Skeletal muscle satellite cell (primary cell): ENCODE results near the gene NCAM2.
"Not testable (repeated sequence)": the region's sequence is repeated elsewhere in the genome, so short reads cannot be mapped to it uniquely, and the experiment has no call there.

Experiments used
- H3K27me3 ChIP-seq: 2 replicates; pipeline ENCODE4 v1.7.0; 2013; ENCODE audit warnings: low read length; ENCODE audit not compliant: control insufficient read depth, insufficient read depth
- H3K36me3 ChIP-seq: 2 replicates; pipeline ENCODE4 v1.7.0; 2013; ENCODE audit warnings: mild to moderate bottlenecking, control low read depth, low read length; ENCODE audit not compliant: insufficient read depth
- H3K4me1 ChIP-seq: 2 replicates; pipeline ENCODE4 v1.7.0; 2013; ENCODE audit warnings: low read length; ENCODE audit not compliant: control insufficient read depth, insufficient read depth
- H3K4me2 ChIP-seq: 2 replicates; pipeline ENCODE4 v1.7.0; 2013; ENCODE audit warnings: mild to moderate bottlenecking, low read length
- H3K4me3 ChIP-seq: 2 replicates; pipeline ENCODE4 v1.7.0; 2013; ENCODE audit warnings: low read length
- H3K9ac ChIP-seq: 2 replicates; pipeline ENCODE4 v1.7.0; 2013; ENCODE audit warnings: mild to moderate bottlenecking, low read depth, low read length, moderate library complexity
- H3K9me3 ChIP-seq: replicated peaks from 2 replicates; pipeline ENCODE4 v1.7.0; 2013; ENCODE audit warnings: mild to moderate bottlenecking, control low read depth, low read length

NCAM2 gene

DNA sequence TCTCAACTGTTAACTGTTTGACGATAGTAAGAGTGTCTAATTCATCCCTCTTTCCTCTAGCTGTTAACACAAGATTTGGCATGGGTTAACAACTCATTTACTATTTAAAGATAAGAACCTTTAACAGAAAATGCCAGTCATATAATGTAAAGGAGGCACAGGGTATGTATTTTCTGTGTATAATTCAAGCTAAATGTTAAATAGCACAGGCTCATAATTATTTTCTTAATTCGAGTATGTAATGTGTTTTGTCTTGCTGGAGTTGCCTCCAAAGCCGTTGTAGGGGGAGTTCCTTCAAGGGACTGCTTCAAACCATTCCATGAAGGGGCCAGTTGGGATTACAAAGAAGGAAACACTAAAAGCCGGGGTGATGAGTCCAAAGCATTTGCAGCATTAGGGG, 111.5 kb downstream of the NCAM2 start:
- Histone ChIP-seq H3K36me3 (no peaks in the 10 kb centered on the region), H3K27me3 (no peaks in the 10 kb centered on the region), H3K4me3 (no peak overlapping the region), H3K4me1 (no peaks in the 10 kb centered on the region), H3K4me2 (no peak overlapping the region), H3K9me3 (no peaks in the 10 kb centered on the region), H3K9ac (no peak overlapping the region)

DNA sequence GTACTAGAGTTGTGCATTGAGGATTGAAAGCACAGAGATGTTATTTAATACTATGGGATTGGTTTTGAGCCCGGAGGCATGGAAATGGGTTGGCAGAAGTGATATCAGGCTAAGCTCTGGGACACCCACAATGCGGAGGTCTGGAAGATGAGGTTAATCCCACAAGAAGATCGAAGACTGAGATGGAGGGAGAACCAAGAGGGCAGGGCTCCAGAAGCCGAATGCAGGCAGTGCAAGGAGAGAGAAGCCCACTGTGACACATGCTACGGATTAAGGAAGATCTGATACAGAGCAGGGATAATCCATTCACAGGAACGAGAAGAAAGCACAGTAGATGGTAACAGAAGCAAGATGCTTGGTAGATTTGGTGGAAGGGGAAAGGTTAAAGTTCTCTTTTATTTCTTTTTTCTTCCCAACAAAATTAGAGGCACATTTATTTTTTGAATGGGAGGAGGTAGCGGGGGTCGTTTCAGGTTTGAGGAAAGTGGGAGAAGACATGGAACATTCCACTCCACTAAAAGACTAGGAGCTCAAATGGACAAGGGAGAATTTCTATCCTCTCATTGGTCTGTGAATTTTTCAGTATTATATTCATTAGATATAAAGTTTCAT, 113.2 kb downstream of the NCAM2 start:
- H3K36me3 ChIP-seq, result no peaks in the 10 kb centered on the region
- no peaks in the 10 kb centered on the region for H3K9me3 ChIP-seq
- H3K9ac ChIP-seq, result no peak overlapping the region
- H3K4me1 ChIP-seq, result no peaks in the 10 kb centered on the region
- no peak overlapping the region for H3K4me3 ChIP-seq
- no peaks in the 10 kb centered on the region for H3K27me3 ChIP-seq
- no peak overlapping the region for H3K4me2 ChIP-seq

DNA sequence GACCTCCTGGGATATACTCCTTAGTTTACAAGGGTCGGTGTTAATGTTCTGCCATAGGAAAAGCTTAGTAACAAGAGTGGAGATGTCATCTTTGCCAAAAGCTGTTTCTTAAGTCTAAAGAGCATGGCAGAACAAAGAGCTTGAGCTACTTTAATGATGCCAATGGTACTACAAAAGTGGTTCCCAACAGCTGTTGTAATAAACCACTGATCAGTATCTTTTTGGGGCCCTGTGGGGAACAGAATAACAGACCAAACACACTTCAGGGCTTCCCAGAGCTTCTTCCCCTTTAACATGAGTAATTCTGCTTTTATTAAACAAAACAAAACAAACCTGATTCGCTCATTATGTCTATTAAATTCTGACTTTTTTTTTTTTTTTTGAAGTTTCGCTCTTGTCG, 116.3 kb downstream of the NCAM2 start:
- H3K4me1 ChIP-seq, result no peaks in the 10 kb centered on the region
- no peak overlapping the region for H3K4me3 ChIP-seq
- H3K9me3 ChIP-seq, result no peaks in the 10 kb centered on the region
- H3K4me2 ChIP-seq, result no peak overlapping the region
- H3K27me3 ChIP-seq, result no peaks in the 10 kb centered on the region
- H3K36me3 ChIP-seq, result no peaks in the 10 kb centered on the region
- H3K9ac ChIP-seq, result no peak overlapping the region

DNA sequence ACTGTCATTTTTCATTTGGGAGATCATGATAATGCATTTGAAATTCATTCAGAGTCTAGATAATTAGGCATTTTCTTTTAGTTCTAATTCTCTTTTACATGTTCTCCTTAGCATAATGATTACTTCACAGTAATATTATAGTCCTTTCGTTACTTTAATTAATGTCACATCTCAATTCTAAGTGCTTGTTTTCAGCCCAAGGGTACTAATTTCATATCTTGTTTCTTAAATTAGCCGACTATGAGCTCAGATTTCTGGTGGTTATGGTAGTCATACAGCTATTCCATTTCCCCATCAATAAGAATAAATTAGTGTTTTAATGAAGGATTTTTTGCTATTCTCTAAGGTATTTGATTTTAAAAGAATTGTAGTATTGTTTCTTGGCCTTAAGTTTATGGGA, 120.9 kb downstream of the NCAM2 start:
- Histone ChIP-seq H3K27me3 (no peaks in the 10 kb centered on the region), H3K9ac (no peak overlapping the region), H3K4me3 (no peak overlapping the region), H3K4me2 (no peak overlapping the region), H3K4me1 (no peaks in the 10 kb centered on the region), H3K36me3 (no peaks in the 10 kb centered on the region), H3K9me3 (no peaks in the 10 kb centered on the region)

DNA sequence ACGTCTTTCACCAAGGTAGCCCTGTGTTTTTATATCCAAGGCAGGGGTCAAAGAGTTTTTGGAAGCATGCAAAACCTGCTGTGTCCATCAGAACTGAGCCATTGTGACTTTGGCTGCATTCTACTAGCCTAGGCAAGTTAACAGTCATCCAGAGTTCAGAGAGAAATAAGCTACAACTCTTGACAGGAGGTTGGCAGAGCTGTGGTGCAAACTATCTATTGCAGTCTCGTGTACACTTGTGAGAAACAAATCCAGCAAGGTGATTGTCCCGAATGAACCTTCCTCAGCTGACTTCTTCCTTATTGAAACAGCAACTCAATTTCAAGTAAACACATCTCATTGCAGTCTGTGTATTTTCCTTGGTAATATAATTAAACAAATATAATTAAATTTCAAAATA, 124.5 kb downstream of the NCAM2 start:
- Histone ChIP-seq H3K4me1 (no peaks in the 10 kb centered on the region), H3K9me3 (no peaks in the 10 kb centered on the region), H3K36me3 (no peaks in the 10 kb centered on the region), H3K4me3 (no peak overlapping the region), H3K4me2 (no peak overlapping the region), H3K27me3 (no peaks in the 10 kb centered on the region), H3K9ac (no peak overlapping the region)

DNA sequence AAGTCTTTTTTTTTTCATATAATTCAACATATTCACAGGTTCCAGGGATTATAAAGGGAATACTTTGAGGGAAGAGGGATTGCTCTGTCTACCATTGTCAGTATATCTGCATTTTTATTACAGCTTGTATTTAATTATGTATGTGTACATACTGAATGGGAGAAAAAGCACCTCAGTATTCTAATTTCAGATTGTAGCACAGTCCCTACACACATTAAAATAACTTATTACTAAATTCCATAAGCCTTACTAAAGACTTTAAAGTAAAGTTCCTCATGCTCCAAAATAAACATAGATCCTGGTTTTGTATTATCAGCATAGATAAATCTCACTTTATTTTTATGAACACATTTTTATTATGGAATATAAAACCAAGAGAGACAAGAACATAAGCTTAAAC, 134.2 kb downstream of the NCAM2 start:
- H3K9ac ChIP-seq, result no peak overlapping the region
- no peak overlapping the region for H3K4me3 ChIP-seq
- no peaks in the 10 kb centered on the region for H3K27me3 ChIP-seq
- no peak overlapping the region for H3K4me2 ChIP-seq
- no peaks in the 10 kb centered on the region for H3K9me3 ChIP-seq
- H3K4me1 ChIP-seq, result no peaks in the 10 kb centered on the region
- no peaks in the 10 kb centered on the region for H3K36me3 ChIP-seq

DNA sequence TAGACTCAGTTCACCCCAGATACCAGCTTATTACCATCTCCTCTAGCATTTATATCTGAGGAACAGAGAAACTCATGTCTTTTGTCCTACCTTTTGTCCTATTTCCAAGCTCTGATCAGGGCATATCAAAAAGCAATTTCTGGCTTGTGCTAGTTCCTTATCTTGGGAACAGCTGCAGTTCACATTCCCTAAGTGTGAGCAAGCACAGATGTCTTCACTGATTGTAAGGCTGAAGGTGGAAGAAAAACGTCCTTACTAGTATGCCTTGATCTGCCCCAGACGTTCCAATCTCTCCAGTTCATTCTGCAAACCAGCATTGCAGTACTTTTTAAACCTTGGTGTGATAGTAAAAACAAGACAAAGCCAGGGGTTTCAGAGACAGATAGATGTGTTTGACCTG, 139.8 kb downstream of the NCAM2 start:
- Histone ChIP-seq H3K9me3 (no peaks in the 10 kb centered on the region), H3K27me3 (no peaks in the 10 kb centered on the region), H3K4me1 (no peaks in the 10 kb centered on the region), H3K9ac (no peak overlapping the region), H3K36me3 (no peaks in the 10 kb centered on the region), H3K4me2 (no peak overlapping the region), H3K4me3 (no peak overlapping the region)

DNA sequence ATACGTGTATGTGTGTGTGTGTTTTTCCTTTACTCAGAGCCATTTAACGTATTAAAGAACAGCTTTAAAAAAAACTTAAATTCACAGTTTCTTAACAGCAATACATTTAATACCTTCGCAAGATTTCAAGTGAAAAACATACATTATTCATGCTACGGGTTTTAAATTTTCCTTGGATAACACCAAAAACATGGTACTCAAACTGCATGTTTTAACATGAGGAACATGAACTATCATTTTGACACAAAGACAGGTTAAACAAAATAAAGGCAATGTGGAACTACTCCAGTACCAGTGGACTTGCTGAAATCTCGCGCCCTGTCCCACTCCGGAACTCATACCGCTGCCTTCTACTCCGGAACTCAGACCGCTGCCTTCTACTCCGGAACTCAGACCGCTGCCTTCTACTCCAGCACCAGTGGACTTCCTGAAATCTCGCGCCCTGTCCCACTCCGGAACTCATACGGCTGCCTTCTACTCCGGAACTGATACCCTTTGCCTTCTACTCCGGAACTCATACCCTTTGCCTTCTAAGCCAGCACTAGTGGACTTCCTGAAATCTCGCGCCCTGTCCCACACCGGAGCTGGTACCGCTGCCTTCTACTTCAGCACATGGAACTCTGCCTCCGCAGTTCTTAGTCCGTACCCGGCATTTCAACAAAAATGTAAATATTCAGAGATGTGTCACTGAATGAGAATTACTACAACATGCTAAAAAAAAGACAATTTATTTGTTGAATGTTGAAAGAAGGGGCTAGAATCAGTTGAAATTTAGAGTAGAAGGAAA, 148.6 kb downstream of the NCAM2 start:
- no peaks in the 10 kb centered on the region for H3K4me1 ChIP-seq
- no peak overlapping the region for H3K9ac ChIP-seq
- no peak overlapping the region for H3K4me2 ChIP-seq
- H3K9me3 ChIP-seq, result no peaks in the 10 kb centered on the region
- no peaks in the 10 kb centered on the region for H3K27me3 ChIP-seq
- no peak overlapping the region for H3K4me3 ChIP-seq
- no peaks in the 10 kb centered on the region for H3K36me3 ChIP-seq

DNA sequence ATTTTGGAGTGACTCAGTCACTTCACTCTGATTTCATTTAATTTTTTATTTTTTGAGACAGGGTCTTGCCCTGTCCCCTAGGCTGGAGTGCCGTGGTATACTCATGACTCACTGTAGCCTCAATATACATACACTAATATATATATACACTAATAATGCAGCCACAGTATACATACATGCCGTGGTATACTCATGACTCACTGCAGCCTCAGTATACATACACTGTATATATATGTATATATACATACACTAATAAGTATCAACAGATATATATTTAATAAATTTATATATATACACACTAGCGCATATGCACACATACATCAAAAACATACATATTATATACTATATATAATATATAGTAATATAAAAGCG, 149.2 kb downstream of the NCAM2 start:
- Histone ChIP-seq H3K9me3 (no peaks in the 10 kb centered on the region), H3K4me2 (no peak overlapping the region), H3K4me1 (no peaks in the 10 kb centered on the region), H3K4me3 (no peak overlapping the region), H3K36me3 (no peaks in the 10 kb centered on the region), H3K27me3 (no peaks in the 10 kb centered on the region), H3K9ac (no peak overlapping the region)

DNA sequence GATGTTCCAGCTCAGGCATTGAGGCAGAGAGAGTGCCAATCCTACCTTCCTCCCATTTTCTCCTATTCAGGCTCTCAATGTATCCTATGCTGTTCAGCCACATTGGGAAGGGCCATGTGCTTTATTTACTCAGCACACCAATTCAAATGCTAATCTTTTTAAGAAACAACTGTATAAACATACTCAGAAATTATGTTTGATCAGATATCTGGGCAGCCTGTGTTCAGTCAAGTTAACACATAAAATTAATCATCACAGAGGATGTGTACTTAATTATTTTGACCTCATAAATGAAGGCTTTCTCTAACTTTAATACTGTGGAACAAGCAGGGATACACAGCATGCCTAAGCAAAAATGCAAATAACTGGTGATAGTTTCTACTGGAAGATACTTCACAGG, 149.8 kb downstream of the NCAM2 start:
- Histone ChIP-seq H3K4me3 (no peak overlapping the region), H3K27me3 (no peaks in the 10 kb centered on the region), H3K9me3 (no peaks in the 10 kb centered on the region), H3K4me1 (no peaks in the 10 kb centered on the region), H3K36me3 (no peaks in the 10 kb centered on the region), H3K4me2 (no peak overlapping the region), H3K9ac (no peak overlapping the region)

DNA sequence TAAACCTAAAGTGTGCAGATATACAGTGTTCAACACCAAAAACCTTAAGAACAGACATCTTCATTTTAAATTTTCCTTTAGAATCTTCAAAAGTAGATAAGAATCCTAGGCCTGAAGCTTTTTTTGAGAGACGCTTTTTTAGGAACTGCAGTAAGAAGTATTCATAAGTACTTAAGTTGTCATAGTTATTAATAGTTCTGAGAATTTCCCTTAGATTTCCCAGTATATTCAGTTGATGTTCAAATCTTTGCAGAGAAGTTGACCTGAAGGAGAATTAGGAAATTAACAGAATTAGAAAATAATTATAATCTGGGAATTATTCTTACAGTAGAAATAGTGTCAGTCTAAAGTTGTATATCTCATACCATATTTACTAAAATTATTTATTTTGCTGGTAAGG, 150.3 kb downstream of the NCAM2 start:
- Histone ChIP-seq H3K4me3 (no peak overlapping the region), H3K4me2 (no peak overlapping the region), H3K9me3 (no peaks in the 10 kb centered on the region), H3K27me3 (no peaks in the 10 kb centered on the region), H3K4me1 (no peaks in the 10 kb centered on the region), H3K9ac (no peak overlapping the region), H3K36me3 (no peaks in the 10 kb centered on the region)

DNA sequence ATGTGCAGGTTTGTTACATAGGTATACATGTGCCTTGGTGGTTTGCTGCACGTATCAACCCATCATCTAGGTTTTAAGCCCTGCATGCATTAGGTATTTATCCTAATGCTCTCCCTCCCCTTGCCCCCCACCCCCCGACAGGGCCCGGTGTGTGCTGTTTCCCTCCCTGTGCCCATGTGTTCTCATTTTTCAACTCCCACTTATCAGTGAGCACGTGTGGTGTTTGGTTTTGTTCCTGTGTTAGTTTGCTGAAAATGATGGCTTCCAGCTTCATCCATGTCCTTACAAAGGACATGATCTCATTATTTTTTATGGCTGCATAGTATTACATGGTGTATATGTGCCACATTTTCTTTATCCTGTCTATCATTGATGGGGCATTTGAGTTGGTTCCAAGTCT, 151.2 kb downstream of the NCAM2 start:
- H3K4me1 ChIP-seq, H3K9ac ChIP-seq, H3K36me3 ChIP-seq, H3K4me3 ChIP-seq, H3K27me3 ChIP-seq, H3K9me3 ChIP-seq, H3K4me2 ChIP-seq: not testable (repeated sequence)
